Ishikawa (cell line): ENCODE data around the gene CIP2A.

ENCODE experiments used
- CEBPB ChIP-seq: IDR thresholded peaks from 2 replicates; pipeline ENCODE4 v1.6.1; 2012
- CREB1 ChIP-seq: IDR thresholded peaks from 2 replicates; pipeline ENCODE4 v1.6.1; 2012; ENCODE audit warnings: low read depth
- EGR1 ChIP-seq: IDR thresholded peaks from 2 replicates; pipeline ENCODE4 v1.6.1; 2012
- EP300 ChIP-seq: IDR thresholded peaks from 2 replicates; pipeline ENCODE4 v1.6.1; 2012; ENCODE audit warnings: borderline replicate concordance
- FOXM1 ChIP-seq: IDR thresholded peaks from 2 replicates; pipeline ENCODE4 v1.6.1; 2012; ENCODE audit warnings: low read depth, borderline replicate concordance
- NFIC ChIP-seq: IDR thresholded peaks from 2 replicates; pipeline ENCODE4 v1.6.1; 2012
- RAD21 ChIP-seq: IDR thresholded peaks from 2 replicates; pipeline ENCODE4 v1.6.1; 2012; ENCODE audit warnings: low read depth
- TAF1 ChIP-seq: IDR thresholded peaks from 2 replicates; pipeline ENCODE4 v1.6.1; 2012; ENCODE audit warnings: low read depth, mild to moderate bottlenecking
- TCF12 ChIP-seq: IDR thresholded peaks from 2 replicates; pipeline ENCODE4 v1.6.1; 2012; ENCODE audit warnings: low read depth
- TEAD4 ChIP-seq: IDR thresholded peaks from 2 replicates; pipeline ENCODE4 v1.6.1; 2012
- YY1 ChIP-seq: IDR thresholded peaks from 2 replicates; pipeline ENCODE4 v1.6.1; 2012; ENCODE audit warnings: low read depth
- ZBTB7A ChIP-seq: IDR thresholded peaks from 2 replicates; pipeline ENCODE4 v1.6.1; 2012; ENCODE audit warnings: low read depth
- TF ChIP-seq, protein P1 (sequence below): IDR thresholded peaks from 2 replicates; pipeline ENCODE4 v1.6.1; 2012
- TF ChIP-seq, protein P2 (sequence below): IDR thresholded peaks from 2 replicates; pipeline ENCODE4 v1.6.1; 2012
- TF ChIP-seq, protein P3 (sequence below): IDR thresholded peaks from 2 replicates; pipeline ENCODE4 v1.6.1; 2012; ENCODE audit warnings: low read depth, mild to moderate bottlenecking

CIP2A gene

DNA sequence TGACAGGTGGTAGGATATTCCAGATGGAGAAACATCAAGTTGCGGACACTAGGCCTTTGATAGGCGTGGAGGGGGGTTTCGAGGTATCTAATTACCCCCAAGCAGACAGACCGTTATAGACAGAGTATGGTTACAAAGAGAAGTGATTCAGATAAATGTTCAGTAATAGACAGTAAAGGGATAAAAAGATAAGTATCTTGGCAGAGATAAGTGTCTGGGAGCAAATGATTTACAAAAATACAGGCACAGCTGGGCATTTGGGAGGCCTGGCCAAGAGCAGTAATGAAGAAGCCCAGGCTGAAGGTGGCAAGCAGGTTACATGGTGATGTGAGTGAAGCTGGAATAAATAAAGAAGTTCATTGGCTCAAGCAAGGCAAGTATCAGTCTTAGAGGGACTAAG lies 78.2 kb downstream of the CIP2A start:
- no peak for TF ChIP-seq FOXM1
- TF ChIP-seq CEBPB, result no peak
- TF ChIP-seq, protein P1, sequence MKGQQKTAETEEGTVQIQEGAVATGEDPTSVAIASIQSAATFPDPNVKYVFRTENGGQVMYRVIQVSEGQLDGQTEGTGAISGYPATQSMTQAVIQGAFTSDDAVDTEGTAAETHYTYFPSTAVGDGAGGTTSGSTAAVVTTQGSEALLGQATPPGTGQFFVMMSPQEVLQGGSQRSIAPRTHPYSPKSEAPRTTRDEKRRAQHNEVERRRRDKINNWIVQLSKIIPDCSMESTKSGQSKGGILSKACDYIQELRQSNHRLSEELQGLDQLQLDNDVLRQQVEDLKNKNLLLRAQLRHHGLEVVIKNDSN, result no peak
- TF ChIP-seq TEAD4, result no peak
- no peak for TF ChIP-seq RAD21
- no peak for TF ChIP-seq NFIC
- TF ChIP-seq TCF12, result no peak
- TF ChIP-seq CREB1, result no peak
- TF ChIP-seq EGR1, result no peak
- TF ChIP-seq TAF1, result no peak
- TF ChIP-seq ZBTB7A, result no peak

DNA sequence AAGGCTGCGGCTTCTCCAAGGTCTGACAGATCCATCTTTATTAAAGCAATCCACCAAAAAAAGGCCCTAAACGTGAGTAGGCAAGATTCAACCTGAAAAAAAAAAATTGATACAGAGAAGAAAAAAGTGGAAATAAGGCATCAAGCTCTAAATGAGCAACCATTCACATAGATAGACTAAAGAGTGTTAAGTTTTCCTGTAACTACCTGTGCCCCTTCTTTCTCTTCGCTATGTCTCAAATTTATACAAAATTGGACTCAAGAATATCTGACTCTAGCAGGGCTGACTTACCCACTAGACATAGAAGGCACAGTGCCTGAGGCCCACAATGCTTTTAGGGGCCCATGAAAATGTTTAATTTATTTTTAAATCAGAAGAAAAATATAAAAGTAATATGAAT lies 78.7 kb downstream of the CIP2A start, which contains the start of gene MYH15:
TSS of gene MYH15 (minus strand) at position 101 of the 400 bp plus-strand sequence. CDS start at position 35, 66 bp downstream.
- TF ChIP-seq CEBPB, result no peak
- TF ChIP-seq YY1, result no peak
- TF ChIP-seq EGR1, result no peak
- TF ChIP-seq TCF12, result no peak
- TF ChIP-seq TEAD4, result no peak
- no peak for TF ChIP-seq FOXM1
- TF ChIP-seq CREB1, result no peak
- TF ChIP-seq NFIC, result no peak
- no peak for TF ChIP-seq EP300
- TF ChIP-seq, protein P1, result no peak
- TF ChIP-seq, protein P2, sequence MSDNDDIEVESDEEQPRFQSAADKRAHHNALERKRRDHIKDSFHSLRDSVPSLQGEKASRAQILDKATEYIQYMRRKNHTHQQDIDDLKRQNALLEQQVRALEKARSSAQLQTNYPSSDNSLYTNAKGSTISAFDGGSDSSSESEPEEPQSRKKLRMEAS, result no peak
- TF ChIP-seq TAF1, result no peak
- TF ChIP-seq, protein P3, sequence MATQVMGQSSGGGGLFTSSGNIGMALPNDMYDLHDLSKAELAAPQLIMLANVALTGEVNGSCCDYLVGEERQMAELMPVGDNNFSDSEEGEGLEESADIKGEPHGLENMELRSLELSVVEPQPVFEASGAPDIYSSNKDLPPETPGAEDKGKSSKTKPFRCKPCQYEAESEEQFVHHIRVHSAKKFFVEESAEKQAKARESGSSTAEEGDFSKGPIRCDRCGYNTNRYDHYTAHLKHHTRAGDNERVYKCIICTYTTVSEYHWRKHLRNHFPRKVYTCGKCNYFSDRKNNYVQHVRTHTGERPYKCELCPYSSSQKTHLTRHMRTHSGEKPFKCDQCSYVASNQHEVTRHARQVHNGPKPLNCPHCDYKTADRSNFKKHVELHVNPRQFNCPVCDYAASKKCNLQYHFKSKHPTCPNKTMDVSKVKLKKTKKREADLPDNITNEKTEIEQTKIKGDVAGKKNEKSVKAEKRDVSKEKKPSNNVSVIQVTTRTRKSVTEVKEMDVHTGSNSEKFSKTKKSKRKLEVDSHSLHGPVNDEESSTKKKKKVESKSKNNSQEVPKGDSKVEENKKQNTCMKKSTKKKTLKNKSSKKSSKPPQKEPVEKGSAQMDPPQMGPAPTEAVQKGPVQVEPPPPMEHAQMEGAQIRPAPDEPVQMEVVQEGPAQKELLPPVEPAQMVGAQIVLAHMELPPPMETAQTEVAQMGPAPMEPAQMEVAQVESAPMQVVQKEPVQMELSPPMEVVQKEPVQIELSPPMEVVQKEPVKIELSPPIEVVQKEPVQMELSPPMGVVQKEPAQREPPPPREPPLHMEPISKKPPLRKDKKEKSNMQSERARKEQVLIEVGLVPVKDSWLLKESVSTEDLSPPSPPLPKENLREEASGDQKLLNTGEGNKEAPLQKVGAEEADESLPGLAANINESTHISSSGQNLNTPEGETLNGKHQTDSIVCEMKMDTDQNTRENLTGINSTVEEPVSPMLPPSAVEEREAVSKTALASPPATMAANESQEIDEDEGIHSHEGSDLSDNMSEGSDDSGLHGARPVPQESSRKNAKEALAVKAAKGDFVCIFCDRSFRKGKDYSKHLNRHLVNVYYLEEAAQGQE, result no peak
- TF ChIP-seq ZBTB7A, result no peak
- TF ChIP-seq RAD21, result no peak

DNA sequence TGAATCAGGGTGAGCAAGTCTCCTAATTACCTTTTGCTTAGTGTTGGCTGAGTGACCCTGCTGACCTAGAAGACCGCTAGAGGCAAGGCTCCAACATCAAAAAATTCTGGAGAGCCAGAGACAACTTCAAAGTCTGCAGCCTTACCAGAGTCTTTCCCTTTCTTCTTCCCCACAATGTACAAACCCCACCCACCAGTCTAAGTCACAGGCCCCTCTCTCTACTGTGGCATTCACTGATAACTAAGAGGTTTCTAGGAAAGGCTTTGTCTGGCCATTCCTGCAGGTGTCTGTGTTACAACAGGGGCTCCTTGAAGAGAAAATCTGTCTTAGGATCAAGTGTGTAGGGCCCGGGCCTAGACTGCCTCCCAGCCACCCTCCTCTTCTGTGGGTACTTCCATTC lies 79.4 kb downstream of the CIP2A start:
- TF ChIP-seq, protein P1, result no peak
- no peak for TF ChIP-seq RAD21
- TF ChIP-seq, protein P3, result no peak
- no peak for TF ChIP-seq NFIC
- TF ChIP-seq, protein P2, result no peak
- no peak for TF ChIP-seq CEBPB
- TF ChIP-seq TAF1, result no peak

DNA sequence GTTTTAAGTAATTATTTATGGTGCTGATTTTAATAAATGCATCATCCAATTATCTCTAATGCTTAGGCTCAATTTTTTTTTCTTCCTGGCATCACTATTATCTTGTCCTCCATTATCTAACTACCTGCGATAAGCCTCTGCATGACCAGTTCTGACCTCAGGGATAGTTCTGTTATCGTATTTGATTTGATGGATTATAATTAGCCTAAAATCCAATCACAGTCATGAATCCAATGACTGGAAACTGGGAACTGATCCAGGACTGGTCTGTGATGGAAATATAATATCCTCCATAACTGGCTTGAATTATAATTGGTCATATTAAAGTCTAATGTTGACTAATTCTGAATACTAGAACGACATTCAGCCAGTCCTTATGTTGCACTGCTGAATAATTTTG lies 80.0 kb downstream of the CIP2A start:
- no peak for TF ChIP-seq YY1
- TF ChIP-seq NFIC, result no peak
- no peak for TF ChIP-seq EGR1
- TF ChIP-seq, protein P3, result no peak
- TF ChIP-seq RAD21, result no peak
- TF ChIP-seq, protein P2, result no peak
- no peak for TF ChIP-seq TAF1
- no peak for TF ChIP-seq FOXM1
- TF ChIP-seq, protein P1, result no peak
